H1 (cell line): ENCODE measurements around the gene DPYD. TPM values are rescaled to one million over a fixed set of nuclear protein-coding genes. Genes with fewer than 3 reads are reported as not detected.

Source experiments
- polyA plus RNA-seq, 7 experiments: library from polyadenylated mRNA; depleted of rRNA in 3 of 7; stranded (reverse) in 5 of 7; unstranded in 2 of 7; fragments of >200 nt in 5 of 7; fragments of 200-250 nt in 2 of 7; gene quantifications; 1 replicate in 5 of 7; 2 replicates in 1 of 7; 4 replicates in 1 of 7; pipeline versions ENCODE4 v1.2.1 to v1.2.3, GENCODE V29; 2011 to 2013; ENCODE audit warnings: missing spikeins in 2 of 7, mixed read lengths in 2 of 7
- total RNA-seq: library from RNA; stranded (reverse); fragmentation: NEBNext Ultra II Directional; extraction: Animal tissue kit (Norgen Biotek cat#: 25700); gene quantifications from 2 replicates; pipeline ENCODE4 v1.2.1, GENCODE V29; 2021
- TF ChIP-seq, protein P1 (sequence below): fragments of 300-600 bp; sonication (generic); IDR thresholded peaks from 2 replicates; pipeline ENCODE4 v1.7.1; 2012; ENCODE audit warnings: low read length, moderate library complexity, mild to moderate bottlenecking, inconsistent platforms; ENCODE audit not compliant: insufficient replicate concordance

DPYD gene
- total and polyA plus RNA-seq, 2 of the 8 experiments (the other 6 are each of a cell fraction or from before 2014, with no cell fraction given) = 0.29 to 0.73 TPM

GRCh38 chr1:97913506-97914139 is 7.2 kb downstream of the DPYD start (continued):
- TF ChIP-seq, protein P1, sequence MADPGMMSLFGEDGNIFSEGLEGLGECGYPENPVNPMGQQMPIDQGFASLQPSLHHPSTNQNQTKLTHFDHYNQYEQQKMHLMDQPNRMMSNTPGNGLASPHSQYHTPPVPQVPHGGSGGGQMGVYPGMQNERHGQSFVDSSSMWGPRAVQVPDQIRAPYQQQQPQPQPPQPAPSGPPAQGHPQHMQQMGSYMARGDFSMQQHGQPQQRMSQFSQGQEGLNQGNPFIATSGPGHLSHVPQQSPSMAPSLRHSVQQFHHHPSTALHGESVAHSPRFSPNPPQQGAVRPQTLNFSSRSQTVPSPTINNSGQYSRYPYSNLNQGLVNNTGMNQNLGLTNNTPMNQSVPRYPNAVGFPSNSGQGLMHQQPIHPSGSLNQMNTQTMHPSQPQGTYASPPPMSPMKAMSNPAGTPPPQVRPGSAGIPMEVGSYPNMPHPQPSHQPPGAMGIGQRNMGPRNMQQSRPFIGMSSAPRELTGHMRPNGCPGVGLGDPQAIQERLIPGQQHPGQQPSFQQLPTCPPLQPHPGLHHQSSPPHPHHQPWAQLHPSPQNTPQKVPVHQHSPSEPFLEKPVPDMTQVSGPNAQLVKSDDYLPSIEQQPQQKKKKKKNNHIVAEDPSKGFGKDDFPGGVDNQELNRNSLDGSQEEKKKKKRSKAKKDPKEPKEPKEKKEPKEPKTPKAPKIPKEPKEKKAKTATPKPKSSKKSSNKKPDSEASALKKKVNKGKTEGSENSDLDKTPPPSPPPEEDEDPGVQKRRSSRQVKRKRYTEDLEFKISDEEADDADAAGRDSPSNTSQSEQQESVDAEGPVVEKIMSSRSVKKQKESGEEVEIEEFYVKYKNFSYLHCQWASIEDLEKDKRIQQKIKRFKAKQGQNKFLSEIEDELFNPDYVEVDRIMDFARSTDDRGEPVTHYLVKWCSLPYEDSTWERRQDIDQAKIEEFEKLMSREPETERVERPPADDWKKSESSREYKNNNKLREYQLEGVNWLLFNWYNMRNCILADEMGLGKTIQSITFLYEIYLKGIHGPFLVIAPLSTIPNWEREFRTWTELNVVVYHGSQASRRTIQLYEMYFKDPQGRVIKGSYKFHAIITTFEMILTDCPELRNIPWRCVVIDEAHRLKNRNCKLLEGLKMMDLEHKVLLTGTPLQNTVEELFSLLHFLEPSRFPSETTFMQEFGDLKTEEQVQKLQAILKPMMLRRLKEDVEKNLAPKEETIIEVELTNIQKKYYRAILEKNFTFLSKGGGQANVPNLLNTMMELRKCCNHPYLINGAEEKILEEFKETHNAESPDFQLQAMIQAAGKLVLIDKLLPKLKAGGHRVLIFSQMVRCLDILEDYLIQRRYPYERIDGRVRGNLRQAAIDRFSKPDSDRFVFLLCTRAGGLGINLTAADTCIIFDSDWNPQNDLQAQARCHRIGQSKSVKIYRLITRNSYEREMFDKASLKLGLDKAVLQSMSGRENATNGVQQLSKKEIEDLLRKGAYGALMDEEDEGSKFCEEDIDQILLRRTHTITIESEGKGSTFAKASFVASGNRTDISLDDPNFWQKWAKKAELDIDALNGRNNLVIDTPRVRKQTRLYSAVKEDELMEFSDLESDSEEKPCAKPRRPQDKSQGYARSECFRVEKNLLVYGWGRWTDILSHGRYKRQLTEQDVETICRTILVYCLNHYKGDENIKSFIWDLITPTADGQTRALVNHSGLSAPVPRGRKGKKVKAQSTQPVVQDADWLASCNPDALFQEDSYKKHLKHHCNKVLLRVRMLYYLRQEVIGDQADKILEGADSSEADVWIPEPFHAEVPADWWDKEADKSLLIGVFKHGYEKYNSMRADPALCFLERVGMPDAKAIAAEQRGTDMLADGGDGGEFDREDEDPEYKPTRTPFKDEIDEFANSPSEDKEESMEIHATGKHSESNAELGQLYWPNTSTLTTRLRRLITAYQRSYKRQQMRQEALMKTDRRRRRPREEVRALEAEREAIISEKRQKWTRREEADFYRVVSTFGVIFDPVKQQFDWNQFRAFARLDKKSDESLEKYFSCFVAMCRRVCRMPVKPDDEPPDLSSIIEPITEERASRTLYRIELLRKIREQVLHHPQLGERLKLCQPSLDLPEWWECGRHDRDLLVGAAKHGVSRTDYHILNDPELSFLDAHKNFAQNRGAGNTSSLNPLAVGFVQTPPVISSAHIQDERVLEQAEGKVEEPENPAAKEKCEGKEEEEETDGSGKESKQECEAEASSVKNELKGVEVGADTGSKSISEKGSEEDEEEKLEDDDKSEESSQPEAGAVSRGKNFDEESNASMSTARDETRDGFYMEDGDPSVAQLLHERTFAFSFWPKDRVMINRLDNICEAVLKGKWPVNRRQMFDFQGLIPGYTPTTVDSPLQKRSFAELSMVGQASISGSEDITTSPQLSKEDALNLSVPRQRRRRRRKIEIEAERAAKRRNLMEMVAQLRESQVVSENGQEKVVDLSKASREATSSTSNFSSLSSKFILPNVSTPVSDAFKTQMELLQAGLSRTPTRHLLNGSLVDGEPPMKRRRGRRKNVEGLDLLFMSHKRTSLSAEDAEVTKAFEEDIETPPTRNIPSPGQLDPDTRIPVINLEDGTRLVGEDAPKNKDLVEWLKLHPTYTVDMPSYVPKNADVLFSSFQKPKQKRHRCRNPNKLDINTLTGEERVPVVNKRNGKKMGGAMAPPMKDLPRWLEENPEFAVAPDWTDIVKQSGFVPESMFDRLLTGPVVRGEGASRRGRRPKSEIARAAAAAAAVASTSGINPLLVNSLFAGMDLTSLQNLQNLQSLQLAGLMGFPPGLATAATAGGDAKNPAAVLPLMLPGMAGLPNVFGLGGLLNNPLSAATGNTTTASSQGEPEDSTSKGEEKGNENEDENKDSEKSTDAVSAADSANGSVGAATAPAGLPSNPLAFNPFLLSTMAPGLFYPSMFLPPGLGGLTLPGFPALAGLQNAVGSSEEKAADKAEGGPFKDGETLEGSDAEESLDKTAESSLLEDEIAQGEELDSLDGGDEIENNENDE = no peak
